GM13976 (cell line): Measurements from ENCODE around the gene TGM1.

ENCODE experiments used
- DNase-seq: peaks from one replicate; pipeline ENCODE4 v3.0.0; 2012; ENCODE audit warnings: low spot score
- in situ Hi-C: fragments of 300-500 bp; cut with MboI; formaldehyde crosslinking; loops from one replicate; pipeline ENCODE4 v1.12.0; 2022; ENCODE audit warnings: low sequenced_read_pairs, mixed read lengths, inconsistent platforms; ENCODE audit not compliant: unreplicated experiment
- TF ChIP-seq, protein P1 (sequence below): IDR thresholded peaks from 2 replicates; pipeline ENCODE4 v1.5.1; 2012; ENCODE audit warnings: borderline replicate concordance, mild to moderate bottlenecking; ENCODE audit not compliant: insufficient read depth; ENCODE audit errors: extremely low read depth, missing control alignments, control extremely low read depth

The TGM1 gene

DNA sequence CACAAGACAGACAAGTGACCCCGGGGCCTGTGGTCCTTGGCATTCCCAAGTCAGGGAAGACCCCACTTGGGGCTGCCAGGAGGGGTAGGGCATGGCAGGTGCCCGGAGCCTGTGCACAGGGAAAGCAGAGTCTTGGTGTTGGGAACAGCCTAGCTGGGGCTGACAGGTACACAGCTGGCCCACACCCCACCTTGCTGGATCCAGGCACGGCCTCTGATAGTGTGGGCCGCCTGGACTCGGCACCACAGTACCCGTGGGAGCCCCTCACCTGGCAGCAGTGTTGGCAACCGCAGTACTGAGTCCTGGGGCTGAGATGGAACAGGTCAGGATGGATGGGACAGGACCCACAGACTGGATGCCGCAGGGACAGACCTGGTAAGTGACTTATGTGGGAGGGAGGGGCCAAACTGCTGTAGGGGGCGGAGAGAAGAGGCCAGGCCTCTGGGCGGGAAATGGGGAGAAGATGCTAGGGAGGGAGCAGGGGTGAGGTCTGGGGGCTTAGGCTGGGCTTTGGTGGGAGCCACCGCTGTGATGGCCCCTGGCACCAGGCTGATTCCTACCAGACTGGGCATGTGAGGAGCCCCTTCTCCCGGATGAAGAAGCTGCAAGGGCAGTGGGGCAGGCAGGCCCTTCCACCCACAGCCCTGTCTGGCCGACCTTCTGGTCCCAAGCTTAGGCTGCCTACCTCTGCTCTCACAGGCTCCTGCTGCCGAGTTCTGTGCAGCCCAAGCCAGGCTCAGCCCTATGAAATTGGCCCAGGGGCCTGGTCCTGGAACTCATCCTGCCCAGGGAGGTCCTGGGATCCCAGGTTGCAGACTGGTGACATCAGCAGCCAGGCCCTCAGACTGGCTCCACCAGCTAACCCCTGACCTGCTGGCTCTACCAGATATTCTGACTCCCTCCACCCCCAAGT lies at the start of gene TGM1:
TGM1 (minus strand) TSS at position 357 of the 913 bp plus-strand sequence. CDS start 825 bp downstream, outside the sequence.
- TF ChIP-seq, protein P1, sequence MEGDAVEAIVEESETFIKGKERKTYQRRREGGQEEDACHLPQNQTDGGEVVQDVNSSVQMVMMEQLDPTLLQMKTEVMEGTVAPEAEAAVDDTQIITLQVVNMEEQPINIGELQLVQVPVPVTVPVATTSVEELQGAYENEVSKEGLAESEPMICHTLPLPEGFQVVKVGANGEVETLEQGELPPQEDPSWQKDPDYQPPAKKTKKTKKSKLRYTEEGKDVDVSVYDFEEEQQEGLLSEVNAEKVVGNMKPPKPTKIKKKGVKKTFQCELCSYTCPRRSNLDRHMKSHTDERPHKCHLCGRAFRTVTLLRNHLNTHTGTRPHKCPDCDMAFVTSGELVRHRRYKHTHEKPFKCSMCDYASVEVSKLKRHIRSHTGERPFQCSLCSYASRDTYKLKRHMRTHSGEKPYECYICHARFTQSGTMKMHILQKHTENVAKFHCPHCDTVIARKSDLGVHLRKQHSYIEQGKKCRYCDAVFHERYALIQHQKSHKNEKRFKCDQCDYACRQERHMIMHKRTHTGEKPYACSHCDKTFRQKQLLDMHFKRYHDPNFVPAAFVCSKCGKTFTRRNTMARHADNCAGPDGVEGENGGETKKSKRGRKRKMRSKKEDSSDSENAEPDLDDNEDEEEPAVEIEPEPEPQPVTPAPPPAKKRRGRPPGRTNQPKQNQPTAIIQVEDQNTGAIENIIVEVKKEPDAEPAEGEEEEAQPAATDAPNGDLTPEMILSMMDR: no peak
- in situ Hi-C loops: no loop called here
- no peak for DNase-seq

DNA sequence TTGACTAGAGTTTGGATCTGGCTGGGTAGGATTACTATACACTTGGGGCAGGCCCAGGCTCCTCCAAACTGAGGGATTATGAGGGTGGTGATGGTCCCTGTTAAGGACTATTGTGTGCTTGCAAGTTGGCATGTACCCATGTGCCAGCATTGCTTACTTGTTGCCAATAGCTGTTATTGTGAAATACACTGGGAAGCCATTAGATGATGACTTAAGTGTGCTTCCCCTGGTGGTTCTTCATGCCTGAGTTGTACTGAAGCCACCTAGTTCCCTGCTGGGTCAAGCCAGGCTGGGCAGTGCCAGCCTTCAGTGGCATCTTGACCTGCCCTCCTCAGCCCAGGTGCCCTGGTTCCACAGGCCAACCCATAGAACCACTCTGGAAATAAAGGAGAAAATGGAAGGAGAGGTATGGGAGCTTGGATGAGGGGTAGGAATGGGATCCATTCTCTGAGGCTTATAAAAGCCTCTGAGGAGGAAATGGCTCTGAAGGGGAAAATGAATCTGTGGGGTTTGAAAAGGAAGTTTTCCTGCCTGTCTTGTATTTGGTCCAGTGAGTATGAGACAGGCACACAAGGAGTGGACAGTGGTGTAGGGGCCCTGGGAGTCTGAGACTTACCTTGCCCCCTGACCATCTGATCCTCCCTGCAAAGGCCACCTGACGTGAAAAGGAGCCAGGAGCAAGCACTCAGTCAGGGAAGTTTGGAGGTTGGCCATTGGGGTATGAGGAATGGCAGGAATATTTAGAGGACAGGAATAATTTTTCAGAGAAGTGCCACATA lies 49.0 kb upstream of the TGM1 start:
- no peak for DNase-seq
- in situ Hi-C loops: no loop called here
- TF ChIP-seq, protein P1: no peak

DNA sequence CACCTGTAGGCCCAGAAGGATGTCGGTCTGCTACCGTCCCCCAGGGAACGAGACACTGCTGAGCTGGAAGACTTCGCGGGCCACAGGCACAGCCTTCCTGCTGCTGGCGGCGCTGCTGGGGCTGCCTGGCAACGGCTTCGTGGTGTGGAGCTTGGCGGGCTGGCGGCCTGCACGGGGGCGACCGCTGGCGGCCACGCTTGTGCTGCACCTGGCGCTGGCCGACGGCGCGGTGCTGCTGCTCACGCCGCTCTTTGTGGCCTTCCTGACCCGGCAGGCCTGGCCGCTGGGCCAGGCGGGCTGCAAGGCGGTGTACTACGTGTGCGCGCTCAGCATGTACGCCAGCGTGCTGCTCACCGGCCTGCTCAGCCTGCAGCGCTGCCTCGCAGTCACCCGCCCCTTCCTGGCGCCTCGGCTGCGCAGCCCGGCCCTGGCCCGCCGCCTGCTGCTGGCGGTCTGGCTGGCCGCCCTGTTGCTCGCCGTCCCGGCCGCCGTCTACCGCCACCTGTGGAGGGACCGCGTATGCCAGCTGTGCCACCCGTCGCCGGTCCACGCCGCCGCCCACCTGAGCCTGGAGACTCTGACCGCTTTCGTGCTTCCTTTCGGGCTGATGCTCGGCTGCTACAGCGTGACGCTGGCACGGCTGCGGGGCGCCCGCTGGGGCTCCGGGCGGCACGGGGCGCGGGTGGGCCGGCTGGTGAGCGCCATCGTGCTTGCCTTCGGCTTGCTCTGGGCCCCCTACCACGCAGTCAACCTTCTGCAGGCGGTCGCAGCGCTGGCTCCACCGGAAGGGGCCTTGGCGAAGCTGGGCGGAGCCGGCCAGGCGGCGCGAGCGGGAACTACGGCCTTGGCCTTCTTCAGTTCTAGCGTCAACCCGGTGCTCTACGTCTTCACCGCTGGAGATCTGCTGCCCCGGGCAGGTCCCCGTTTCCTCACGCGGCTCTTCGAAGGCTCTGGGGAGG lies 47.9 kb upstream of the TGM1 start, which contains the start of gene LTB4R:
LTB4R (plus strand) TSS at position 857 of the 959 bp plus-strand sequence. CDS start 4,150 bp downstream, outside the sequence.
- DNase-seq: peak; percentile 76
- in situ Hi-C loops: no loop called here

DNA sequence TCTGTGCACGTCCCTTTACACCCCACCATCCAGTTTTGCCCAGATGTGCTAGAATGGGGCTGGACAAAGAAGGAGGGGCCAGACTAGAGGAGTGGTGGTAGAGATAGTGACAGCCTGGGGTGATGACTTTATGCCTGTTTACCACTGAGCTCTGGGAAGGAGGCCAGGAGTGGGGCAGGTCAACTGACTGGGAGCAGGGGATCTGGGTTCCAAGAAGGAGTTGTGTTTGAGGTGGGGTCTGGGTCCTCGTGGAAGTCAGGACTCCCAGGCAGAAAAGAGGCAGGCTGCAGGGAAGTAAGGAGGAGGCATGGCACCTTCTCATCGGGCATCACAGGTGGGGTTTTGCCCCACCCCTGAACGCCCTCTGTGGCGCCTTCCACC lies 47.3 kb upstream of the TGM1 start:
- in situ Hi-C loops: no loop called here
- DNase-seq: no peak
- TF ChIP-seq, protein P1: no peak

More for the DNA sequence above, 47.9 kb upstream of the TGM1 start, which contains the start of gene LTB4R:
- TF ChIP-seq, protein P1: peak; percentile 51

DNA sequence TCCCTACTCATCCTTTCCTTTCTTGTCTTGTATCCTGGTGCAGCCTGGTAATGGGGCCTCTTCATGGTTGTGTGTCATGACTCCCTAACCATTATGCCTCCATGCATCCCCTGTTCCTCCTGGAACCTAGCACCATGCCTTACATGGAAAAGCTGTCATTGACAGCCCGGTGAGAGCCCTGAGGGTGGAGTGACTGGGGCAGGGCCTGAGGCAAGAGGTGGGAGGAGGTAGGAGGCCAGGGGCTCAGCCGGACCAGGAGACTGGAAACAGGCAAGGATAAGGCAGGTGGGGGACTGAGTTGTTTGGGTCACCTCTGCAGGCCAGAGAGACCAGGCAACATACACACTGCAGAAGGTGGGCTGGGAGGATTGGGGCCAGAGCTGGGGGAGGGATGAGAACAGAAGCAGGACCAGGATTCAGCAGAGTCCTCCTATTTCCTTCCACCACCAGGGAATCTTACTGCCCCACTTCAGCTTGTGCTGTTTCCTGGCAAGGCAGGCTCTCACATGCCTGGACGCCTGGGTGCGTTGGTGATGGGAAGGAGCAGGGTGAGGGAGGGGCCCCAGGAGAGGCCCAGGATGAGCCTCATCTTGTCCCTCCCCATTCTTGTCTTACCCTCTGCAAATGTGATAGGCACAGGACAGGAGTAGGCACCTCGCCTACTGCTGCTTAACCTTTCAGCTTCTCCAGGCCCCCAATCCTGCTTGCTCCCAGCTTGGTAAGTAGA lies 46.7 kb upstream of the TGM1 start, which contains the start of gene LTB4R2:
LTB4R2 (plus strand) TSS at position 603 of the 727 bp plus-strand sequence. CDS start 525 bp downstream, outside the sequence.
- DNase-seq: no peak
- TF ChIP-seq, protein P1: no peak
- in situ Hi-C loops: no loop called here
